Activated CD4-positive, alpha-beta T cell treated with anti-CD3 and anti-CD28 coated beads for 1 hour (primary cell): ENCODE data around the gene ONECUT2.
"Not testable (repeated sequence)": the region's sequence is repeated elsewhere in the genome, so short reads cannot be mapped to it uniquely, and the experiment has no call there.

Source experiments
- DNase-seq: peaks from one replicate; pipeline ENCODE4 v3.0.0-alpha.2; 2020

The ONECUT2 gene

DNA sequence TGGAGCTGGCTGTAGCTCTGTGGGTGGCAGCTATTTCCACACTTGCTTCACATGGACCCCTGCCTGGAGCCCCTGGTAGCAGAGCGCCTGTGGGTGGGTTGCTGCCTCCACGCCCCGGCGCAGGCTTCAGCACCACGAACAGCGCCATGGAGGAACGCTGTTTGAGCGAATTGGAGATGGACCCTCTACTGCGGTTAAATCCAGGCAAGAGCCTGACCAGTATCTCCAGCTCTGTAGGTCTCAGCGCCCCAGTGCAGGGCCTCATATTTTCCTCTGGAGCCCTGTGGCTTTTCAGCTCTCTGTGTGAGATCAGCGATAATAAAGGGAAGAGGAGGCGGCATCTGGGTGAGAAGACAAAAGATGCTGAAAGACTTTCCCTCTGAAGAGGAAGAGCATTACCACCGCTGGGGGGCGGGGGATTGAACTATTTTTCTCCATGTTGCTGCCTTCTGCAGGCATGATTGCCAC is 12.0 kb downstream of the ONECUT2 start:
- no peak for DNase-seq

GRCh38 chr18:57455576-57456129 is 20.5 kb downstream of the ONECUT2 start:
- no peak for DNase-seq

- DNase-seq = no peak
Observed at GRCh38 chr18:57461652-57462269, 26.6 kb downstream of the ONECUT2 start.

GRCh38 chr18:57466307-57466706 is 31.1 kb downstream of the ONECUT2 start:
- no peak for DNase-seq

- DNase-seq = no peak
Observed at GRCh38 chr18:57466745-57467409, 31.7 kb downstream of the ONECUT2 start.

- no peak for DNase-seq
Observed at GRCh38 chr18:57469884-57470283, 34.7 kb downstream of the ONECUT2 start.

- no peak for DNase-seq
Observed at GRCh38 chr18:57475408-57475807, 40.2 kb downstream of the ONECUT2 start.

GRCh38 chr18:57475903-57476302 is 40.7 kb downstream of the ONECUT2 start:
- no peak for DNase-seq

GRCh38 chr18:57480733-57481132 is 45.6 kb downstream of the ONECUT2 start:
- no peak for DNase-seq

DNA sequence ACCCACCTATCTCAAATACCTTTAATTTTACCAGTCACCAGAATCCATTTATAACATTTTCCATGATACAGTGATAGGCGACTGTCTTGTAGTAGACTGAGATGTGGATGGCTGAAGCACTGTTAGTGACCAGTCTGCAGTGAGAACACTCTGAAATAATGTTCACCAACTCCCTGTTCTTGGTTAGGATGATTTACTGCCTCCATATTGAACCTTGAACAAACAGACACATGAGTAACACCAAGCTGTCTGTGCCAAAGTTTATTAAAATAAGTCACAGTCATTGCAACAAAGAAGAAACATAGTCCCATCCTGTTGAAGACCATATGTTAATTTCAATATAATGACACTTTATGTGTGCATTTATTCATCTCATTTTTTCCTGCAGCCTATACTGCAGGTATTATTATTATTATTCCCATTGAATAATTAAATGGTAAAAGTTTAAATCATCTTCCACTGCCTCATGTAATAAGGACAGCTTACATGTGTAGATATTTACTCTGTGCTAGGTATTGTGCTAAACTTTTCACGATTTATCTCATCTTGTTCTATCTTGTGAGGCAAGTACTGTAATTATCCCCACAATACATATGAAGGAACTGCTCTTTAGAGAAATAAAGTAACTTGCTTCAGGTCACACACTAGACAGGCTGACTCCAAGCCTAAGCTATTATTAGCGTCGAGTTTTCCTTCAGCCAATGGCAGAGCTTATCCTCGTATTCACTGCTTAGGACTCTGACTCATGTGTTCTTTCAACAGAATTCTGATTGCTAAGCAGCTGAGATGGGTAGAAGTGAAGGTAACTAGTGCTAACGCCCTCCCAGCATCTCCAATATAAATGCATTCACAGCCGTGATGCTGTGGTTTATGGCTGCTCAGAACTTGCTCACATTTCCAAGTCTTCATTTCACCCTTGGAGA is 62.5 kb downstream of the ONECUT2 start:
- DNase-seq = no peak

DNA sequence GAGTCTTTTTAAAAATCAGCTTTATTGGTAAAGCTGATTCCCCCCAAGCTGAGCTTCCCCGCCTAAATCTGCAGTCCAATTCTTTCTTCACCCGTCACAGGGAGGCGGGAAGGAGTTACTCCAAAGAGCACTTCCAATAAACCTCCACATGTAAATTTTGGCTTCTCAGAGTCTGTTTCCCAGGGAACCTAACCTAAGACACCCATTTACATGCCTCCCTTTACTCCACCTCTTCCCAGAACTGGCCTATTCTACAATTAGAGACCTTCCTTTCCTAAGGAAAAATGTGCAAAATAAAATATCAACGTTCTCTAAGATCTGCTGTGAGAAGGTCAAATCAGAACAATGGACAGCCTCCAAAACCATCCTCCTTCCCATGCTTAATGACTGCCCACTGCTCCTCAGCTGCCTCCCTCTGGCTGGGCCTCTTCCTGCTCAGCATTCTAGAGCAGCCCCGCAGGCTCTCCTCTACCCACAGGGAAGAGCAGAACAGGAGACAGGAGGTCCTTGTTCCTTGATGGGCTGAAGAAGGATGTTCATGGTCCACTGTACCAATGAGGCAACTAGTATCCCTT is 63.6 kb downstream of the ONECUT2 start:
- DNase-seq = no peak

DNA sequence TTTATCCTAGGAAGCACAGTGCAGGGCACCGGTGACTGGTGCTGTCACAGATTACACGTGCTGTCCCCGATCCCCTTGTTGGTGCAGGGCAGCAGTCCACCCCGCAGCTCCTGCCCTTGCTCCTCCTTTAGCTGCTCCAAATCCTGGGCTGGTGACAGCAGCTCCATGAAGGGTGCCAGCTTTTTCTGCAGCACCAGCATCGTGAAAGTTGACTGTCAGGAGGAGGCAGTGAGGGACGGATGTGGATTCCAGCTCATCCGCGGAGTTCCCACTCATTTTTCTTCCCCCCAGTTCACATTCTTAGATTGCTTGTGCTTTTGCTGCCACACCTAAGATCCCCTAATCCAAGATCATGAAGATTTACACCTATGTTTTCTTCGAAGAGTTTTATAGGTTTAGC is 67.5 kb downstream of the ONECUT2 start:
- no peak for DNase-seq

DNA sequence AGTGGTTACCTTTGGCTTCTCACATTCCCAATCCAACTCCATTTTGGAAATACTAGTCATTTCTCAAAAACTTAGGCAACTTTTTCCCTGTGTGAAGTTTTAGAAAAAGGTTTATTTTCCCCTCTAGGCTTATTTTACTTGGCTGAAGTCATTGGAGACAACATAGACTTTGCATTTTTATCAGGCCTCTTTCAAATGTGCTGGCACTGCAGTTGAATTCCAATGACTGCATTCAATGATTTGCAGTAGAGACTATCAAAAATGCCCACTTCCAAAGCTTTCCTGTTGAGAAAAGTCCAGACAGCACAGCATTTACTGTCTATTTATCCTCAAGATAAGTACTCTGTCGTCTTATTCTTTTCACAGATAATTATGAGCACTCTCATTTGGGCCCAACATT is 70.1 kb downstream of the ONECUT2 start:
- DNase-seq = no peak

DNA sequence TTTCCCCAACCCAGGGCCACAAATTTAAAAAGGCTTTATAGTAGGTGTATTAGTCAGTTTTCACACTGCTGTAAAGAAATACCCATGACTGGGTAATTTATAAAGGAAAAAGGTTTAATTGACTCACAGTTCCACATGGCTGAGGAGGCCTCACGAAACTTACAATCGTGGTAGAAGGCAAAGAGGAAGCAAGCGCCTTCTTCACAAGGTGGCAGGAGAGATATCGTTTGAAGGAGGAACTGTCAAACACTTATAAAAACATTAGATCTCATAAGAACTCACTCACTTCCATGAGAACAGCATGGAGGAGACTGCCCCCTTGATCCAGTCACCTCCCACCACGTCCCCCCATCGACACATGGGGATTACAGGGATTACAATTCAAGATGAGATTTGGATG is 80.9 kb downstream of the ONECUT2 start:
- DNase-seq = no peak

- DNase-seq = no peak
Observed at GRCh38 chr18:57518533-57518932, 83.4 kb downstream of the ONECUT2 start.

DNA sequence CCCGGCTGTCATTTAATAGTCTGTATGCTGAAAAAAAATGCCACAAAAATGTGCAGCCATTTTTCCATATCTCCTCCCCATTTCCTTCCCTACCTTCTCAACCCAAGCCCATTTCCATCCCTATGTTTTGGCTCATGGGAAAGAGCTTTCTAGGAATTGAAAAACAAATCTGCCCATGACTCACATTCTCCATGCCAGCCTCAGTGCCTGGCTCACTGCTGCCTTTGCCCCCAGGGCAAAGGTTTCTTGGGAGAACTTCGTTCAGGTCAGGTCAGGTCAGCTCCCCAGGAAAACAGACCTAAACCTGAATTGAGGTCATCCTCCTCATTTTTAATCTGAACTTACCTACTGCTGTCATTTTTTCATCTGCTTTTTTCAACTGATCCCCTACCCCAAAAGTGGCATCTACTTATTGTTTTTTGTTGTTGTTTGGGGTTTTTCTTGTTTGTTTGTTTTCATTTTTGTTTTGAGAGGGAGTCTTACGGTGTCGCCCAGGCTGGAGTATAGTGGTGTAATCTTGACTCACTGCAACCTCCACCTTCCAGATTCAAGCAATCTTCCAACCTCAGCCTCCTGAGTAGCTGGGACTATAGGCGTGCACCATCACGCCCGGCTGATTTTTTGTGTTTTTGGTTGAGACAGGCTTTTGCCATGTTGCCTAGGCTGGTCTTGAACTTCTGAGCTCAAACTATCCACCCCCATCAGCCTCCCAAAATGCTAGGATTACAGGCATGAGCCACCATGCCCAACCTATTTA is 84.7 kb downstream of the ONECUT2 start:
- DNase-seq = no peak

GRCh38 chr18:57522348-57522747 is 87.2 kb downstream of the ONECUT2 start:
- DNase-seq = not testable (repeated sequence)

DNA sequence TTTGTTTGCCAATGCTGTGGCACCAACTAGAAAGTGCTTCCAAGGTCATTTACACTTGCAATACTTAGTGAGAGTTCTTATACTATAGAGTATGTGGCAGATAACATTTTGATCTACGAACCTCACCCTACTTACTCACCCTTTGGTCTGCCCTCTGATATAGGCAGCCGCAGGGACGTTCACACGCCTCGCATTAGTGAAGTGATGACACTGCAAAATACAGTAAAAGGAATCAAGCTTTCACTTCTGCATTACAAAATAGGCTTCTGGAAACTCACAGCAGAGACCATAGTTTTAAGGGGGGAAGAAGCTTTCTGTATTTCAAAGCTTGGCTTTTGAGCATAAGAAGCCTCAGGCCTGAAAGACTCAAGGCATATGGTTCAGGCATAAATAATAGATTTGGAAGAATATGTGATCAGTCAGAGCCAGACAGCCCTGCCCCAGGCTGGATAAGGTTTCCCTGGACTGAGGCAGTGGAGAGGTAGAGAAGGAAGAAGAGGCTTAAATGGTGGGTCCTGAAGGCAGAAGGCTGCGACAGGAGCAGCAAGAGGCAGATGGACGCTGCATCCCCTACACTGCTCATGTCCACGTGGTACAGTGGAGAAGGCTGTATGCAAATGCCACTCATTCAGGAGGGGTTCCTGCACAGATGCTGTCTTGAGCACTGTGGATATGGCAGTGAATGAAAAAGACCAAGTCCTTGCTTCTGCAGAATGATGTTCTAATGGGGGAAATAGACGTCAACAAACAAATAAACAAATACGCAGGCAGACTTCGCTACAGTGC is 88.2 kb downstream of the ONECUT2 start:
- DNase-seq = no peak

DNA sequence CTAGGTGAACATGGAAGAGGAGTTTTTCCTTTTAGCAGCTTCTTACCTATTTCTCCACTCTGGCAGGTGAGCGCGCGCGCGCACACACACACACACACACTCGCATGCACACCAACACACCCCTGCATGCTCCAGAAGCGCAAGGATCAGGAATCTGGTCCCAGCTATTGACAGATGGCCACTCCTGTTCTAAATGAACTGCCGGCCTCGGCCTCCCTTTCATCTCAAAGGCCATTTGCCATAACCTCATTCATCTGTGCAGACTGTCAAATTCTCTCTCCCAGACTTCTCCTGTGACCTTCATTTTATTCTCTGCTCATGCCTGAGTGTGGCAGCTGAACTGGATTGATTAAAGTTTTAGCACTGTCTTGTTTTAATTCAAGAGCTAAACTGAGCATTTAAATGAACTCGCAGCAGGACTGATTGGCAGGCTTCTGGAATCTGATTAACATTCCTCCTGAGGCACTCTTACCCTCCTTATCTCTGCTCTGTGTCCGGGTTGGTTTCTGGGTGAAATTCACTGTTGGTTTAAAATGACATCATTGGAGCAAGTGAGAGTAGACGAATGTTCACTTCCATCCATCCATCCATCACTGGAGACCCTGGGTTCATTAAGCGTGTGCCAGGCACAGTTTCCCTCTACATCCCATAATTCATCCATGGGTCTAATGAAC is 92.5 kb downstream of the ONECUT2 start:
- DNase-seq = no peak

DNA sequence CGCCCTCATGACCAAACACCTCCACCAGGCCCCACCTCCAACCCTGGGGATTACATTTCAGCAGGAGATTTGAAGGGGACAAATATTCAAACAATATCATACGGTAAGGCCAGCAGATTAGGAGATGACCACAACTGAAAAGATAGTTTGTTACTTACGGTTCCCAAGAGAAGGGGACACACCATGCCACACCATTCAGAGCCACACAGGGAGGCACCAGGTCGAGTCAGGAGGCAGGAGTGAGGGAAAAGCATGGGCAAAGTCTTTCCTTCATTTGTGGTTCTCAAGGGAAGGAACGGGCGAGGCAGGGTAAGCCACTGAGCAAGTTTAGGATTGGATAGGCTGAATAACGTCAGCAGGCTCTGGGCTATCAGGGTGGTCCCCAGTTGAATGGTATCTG is 94.0 kb downstream of the ONECUT2 start:
- no peak for DNase-seq
